HepG2 (cell line): ENCODE results near the gene ZNF512B. TPM values are rescaled to one million over a fixed set of nuclear protein-coding genes. Genes with fewer than 3 reads are reported as not detected.
A peak's percentile ranks its signal among the peaks of the same experiment; 100 is the strongest.

Source experiments
- ATAC-seq: fragments of 200-7000 bp; cut with Tn5 transposase; 3 replicates; pipeline ENCODE4 v1.9.1; 2020; ENCODE audit warnings: mild to moderate bottlenecking, moderate library complexity
- BruUV-seq: library from RNA; stranded (reverse); fragments of 400-500 nt; replicated peaks from 2 replicates; lab custom pipeline; 2021; lab: Mats Ljungman, UMichigan
- CTCF ChIA-PET: fragments of 300-600 bp; formaldehyde crosslinking; extraction: SDS; loops from one replicate; lab custom pipeline; 2021; ENCODE audit warnings: low total read pairs, inconsistent platforms, low intra/inter-chr PET ratio; lab: Yijun Ruan, JAX
- POLR2A ChIA-PET: fragments of 350-600 bp; sonication (Branson Sonifier 250); formaldehyde crosslinking; loops from one replicate; lab custom pipeline; 2020; ENCODE audit warnings: antibody characterized with exemption, inconsistent platforms; lab: Yijun Ruan, JAX
- DNase-seq: peaks from one replicate; pipeline ENCODE4 v3.0.0-alpha.2; 2015; ENCODE audit warnings: low spot score
- FAIRE-seq: peaks from 3 replicates; lab custom pipeline; 2011; peaks lifted over from hg19 to GRCh38; lab: Jason Lieb, UNC
- H2AFZ ChIP-seq: one replicate; pipeline ENCODE4 v1.6.1; 2011; ENCODE audit warnings: low read length, inconsistent platforms
- H3K27ac ChIP-seq: fragments of 300-600 bp; 3 replicates; pipeline ENCODE4 v1.8.0; 2011; ENCODE audit warnings: mixed run types, mild to moderate bottlenecking, mixed read lengths, low read length, inconsistent platforms; ENCODE audit not compliant: insufficient read depth; ENCODE audit errors: extremely low read length
- H3K27me3 ChIP-seq, 2 experiments: fragments of 200-600 bp in 1 of 2; 2 replicates in 1 of 2; 3 replicates in 1 of 2; pipeline versions ENCODE4 v1.6.0 to v1.8.0; 2011; ENCODE audit warnings: low read length in 2 of 2, mild to moderate bottlenecking in 2 of 2, moderate library complexity in 2 of 2, inconsistent platforms in 1 of 2; ENCODE audit not compliant: insufficient read depth in 2 of 2, control insufficient read depth in 1 of 2
- H3K36me3 ChIP-seq, 2 experiments: fragments of 200-600 bp in 1 of 2; replicated peaks in 1 of 2; 2 replicates in 1 of 2; 3 replicates in 1 of 2; pipeline versions ENCODE4 v1.5.1 to v1.8.0; 2011; ENCODE audit warnings: low read length in 2 of 2, inconsistent platforms in 1 of 2; ENCODE audit not compliant: insufficient read depth in 2 of 2, control insufficient read depth in 1 of 2
- H3K4me1 ChIP-seq: 2 replicates; pipeline ENCODE4 v1.5.1; 2012; ENCODE audit warnings: low read length, inconsistent platforms; ENCODE audit not compliant: insufficient read depth
- H3K4me2 ChIP-seq: 2 replicates; pipeline ENCODE4 v1.6.0; 2011; ENCODE audit warnings: low read depth, low read length, inconsistent platforms
- H3K4me3 ChIP-seq, 3 experiments: fragments of 200-600 bp in 1 of 3; sonication (generic), shearing (Covaris generic) in 1 of 3; replicated peaks in 1 of 3; 2 replicates each; pipeline ENCODE4 v1.5.1; 2011 to 2016; ENCODE audit warnings: low read length in 3 of 3, inconsistent platforms in 2 of 3, low read depth in 2 of 3, mild to moderate bottlenecking in 2 of 3, control low read depth in 1 of 3, mixed read lengths in 1 of 3; ENCODE audit not compliant: insufficient read depth in 1 of 3
- H3K79me2 ChIP-seq: one replicate; pipeline ENCODE4 v1.6.1; 2011; ENCODE audit warnings: low read length, inconsistent platforms; ENCODE audit not compliant: insufficient read depth
- H3K9ac ChIP-seq: 2 replicates; pipeline ENCODE4 v1.6.0; 2011; ENCODE audit warnings: mild to moderate bottlenecking, low read depth, low read length, inconsistent platforms; ENCODE audit not compliant: insufficient read depth
- H3K9me3 ChIP-seq: 2 replicates; pipeline ENCODE4 v1.5.1; 2012; ENCODE audit warnings: mild to moderate bottlenecking, low read length
- H4K20me1 ChIP-seq: 2 replicates; pipeline ENCODE4 v1.6.0; 2011; ENCODE audit warnings: inconsistent platforms, mild to moderate bottlenecking, low read length, moderate library complexity; ENCODE audit not compliant: insufficient read depth
- RBM22 ChIP-seq: fragments of 200-400 bp; formaldehyde crosslinking; optimal IDR thresholded peaks from 2 replicates; pipeline ENCODE3; 2017; ENCODE audit warnings: mild to moderate bottlenecking, low read length, moderate library complexity
- SIX1 ChIP-seq: sonication (generic); formaldehyde crosslinking; IDR thresholded peaks from 2 replicates; pipeline ENCODE4 v1.4.0; 2020; ENCODE audit warnings: missing genetic modification reagents, borderline replicate concordance
- TGIF2 ChIP-seq: IDR thresholded peaks from 2 replicates; pipeline ENCODE4 v1.6.1; 2016; ENCODE audit warnings: control low read depth, missing compliant biosample characterization
- ZNF589 ChIP-seq: sonication (generic); formaldehyde crosslinking; conservative IDR thresholded peaks from 2 replicates; pipeline ENCODE4 v1.8.0; 2022; ENCODE audit warnings: mild to moderate bottlenecking, moderate library complexity, missing genetic modification reagents
- WGBS: methylation state at CpG from one replicate; pipeline ENCODE4 v1.1.6; 2017; ENCODE audit warnings: low lambda C conversion rate; 5-methylcytosine and 5-hydroxymethylcytosine counted together
- in situ Hi-C: cut with HindIII; loops from 2 replicates; pipeline ENCODE4 v1.10.0; 2017; ENCODE audit warnings: low pct_unique_long_range_greater_than_20kb; ENCODE audit not compliant: extremely low pct_ligation_motif_present
- intact Hi-C: fragments of 100-400 bp; cut with micrococcal nuclease; formaldehyde crosslinking; loops from one replicate; pipeline ENCODE4 v1.10.0; 2022; ENCODE audit not compliant: unreplicated experiment
- polyA plus RNA-seq, 8 experiments: library from polyadenylated mRNA; depleted of rRNA in 3 of 8; stranded (reverse) in 7 of 8; unstranded in 1 of 8; fragments of >200 nt; fragmentation: Illumina TruSeq in 4 of 8; extraction: Trizol in 4 of 8; gene quantifications; 2 replicates each; pipeline versions ENCODE4 v1.2.1 to v1.2.3, GENCODE V29; 2011 to 2016; ENCODE audit warnings: low read depth in 4 of 8, missing spikeins in 1 of 8, mixed read lengths in 1 of 8; ENCODE audit not compliant: insufficient read depth in 1 of 8
- total RNA-seq, 5 experiments: library from RNA; depleted of rRNA; stranded (reverse); fragments of >200 nt; fragmentation: Illumina TruSeq; extraction: Trizol; gene quantifications; 2 replicates each; pipeline ENCODE4 v1.2.3, GENCODE V29; 2016; ENCODE audit warnings: low read depth in 1 of 5
- TF ChIP-seq, protein P1 (sequence below): sonication (generic); formaldehyde crosslinking; IDR thresholded peaks from 2 replicates; pipeline ENCODE4 v1.5.0; 2020; ENCODE audit warnings: mild to moderate bottlenecking, missing genetic modification reagents, moderate library complexity

Gene ZNF512B
- total and polyA plus RNA-seq, 2 of the 13 experiments (the other 11 are each of a cell fraction or from before 2014, with no cell fraction given), result 11.5 to 30.6 TPM

DNA sequence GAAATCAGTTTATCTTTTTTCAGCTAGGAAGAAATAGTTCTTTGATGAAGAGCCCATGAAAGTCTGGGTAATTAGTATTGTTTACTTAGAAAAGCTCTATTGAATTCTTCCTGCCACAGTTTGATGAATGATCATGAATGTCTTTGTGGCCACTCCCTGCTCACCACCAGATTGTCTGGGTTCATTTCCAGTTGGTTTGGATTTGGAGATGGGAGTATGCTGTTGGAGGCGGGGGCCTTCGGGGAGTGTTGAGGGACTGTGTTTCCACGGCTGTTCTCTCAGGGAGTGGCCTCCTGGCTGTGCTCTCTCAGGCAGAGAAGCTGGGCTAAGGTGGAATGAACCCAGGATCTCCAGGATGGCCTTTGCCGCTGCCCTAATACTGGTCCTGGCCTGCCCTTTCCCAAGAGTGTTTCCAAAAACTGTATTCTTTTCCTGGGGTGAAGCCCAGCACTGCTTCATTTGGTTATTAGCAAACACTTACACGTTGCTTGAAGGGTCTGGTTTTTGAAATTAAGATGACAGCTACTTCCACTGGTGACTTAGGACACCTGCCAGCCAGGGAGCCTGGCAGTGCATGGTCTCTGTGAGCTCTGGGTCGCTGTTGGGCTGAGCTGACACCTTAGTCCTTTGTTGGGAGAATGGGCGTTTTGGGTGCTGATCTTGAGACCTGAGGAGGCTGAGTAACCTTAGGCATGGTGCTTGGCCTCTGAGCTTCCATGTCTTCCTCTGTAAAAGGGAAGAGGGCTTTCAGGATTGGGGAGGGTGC lies 34.4 kb upstream of the ZNF512B start:
- FAIRE-seq, result no peak
- peaks cover 57 to 82% of the 10 kb centered on the region in 2 experiments for H3K36me3 ChIP-seq
- no peak overlapping the region for H3K27ac ChIP-seq
- ChIA-PET CTCF (no interaction called here), POLR2A (interaction anchor here (1.0 kb wide), 1 partner anchor 11 kb away, joined by 3 read pairs; no protein-coding TSS in a partner anchor)
- in situ Hi-C loops (no loop called here), intact Hi-C loops (no loop called here)
- no peak overlapping the region for H3K4me2 ChIP-seq
- no peaks in the 10 kb centered on the region for H4K20me1 ChIP-seq
- 97% methylated on average over 7 of the region's 7 CpGs for WGBS
- no peaks in the 10 kb centered on the region for H3K9me3 ChIP-seq
- peaks cover 9% of the 10 kb centered on the region for H3K79me2 ChIP-seq
- H3K4me3 ChIP-seq, result no peak overlapping the region
- no peaks in the 10 kb centered on the region for H3K27me3 ChIP-seq
- no peaks in the 10 kb centered on the region for H3K4me1 ChIP-seq
- DNase-seq, result no peak
- BruUV-seq, result TSS peak; percentile 36
- no peak overlapping the region for H3K9ac ChIP-seq
- no peak overlapping the region for H2AFZ ChIP-seq
- ATAC-seq, result no peak
- TF ChIP-seq, protein P1, sequence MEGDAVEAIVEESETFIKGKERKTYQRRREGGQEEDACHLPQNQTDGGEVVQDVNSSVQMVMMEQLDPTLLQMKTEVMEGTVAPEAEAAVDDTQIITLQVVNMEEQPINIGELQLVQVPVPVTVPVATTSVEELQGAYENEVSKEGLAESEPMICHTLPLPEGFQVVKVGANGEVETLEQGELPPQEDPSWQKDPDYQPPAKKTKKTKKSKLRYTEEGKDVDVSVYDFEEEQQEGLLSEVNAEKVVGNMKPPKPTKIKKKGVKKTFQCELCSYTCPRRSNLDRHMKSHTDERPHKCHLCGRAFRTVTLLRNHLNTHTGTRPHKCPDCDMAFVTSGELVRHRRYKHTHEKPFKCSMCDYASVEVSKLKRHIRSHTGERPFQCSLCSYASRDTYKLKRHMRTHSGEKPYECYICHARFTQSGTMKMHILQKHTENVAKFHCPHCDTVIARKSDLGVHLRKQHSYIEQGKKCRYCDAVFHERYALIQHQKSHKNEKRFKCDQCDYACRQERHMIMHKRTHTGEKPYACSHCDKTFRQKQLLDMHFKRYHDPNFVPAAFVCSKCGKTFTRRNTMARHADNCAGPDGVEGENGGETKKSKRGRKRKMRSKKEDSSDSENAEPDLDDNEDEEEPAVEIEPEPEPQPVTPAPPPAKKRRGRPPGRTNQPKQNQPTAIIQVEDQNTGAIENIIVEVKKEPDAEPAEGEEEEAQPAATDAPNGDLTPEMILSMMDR (CRISPR knock-in tag), result no peak
- peak; percentile 60 for TF ChIP-seq RBM22
- TF ChIP-seq ZNF589, result no peak
- TF ChIP-seq SIX1 (CRISPR knock-in tag), result no peak

DNA sequence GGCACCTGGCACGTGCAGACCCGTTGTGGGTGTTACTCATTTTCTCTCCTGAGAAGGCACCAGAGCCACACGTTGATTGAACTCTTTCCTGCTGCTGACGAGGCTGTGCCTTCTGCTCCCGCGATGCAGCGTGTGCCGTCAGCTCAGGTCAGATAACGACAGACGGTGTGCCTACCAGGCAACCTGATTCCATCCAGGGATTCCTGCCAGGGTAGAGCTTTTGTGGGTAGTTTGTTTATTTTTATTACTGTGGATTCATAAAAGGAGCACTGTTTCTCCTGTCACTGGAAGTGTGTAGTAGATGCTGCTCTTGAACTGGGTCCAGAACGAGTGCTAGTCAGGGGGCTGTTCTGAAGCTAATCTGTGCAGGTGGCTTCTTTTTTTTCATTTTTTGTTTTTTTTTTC lies 31.9 kb upstream of the ZNF512B start:
- Histone ChIP-seq H2AFZ (no peak overlapping the region), H3K36me3 (peaks cover 60 to 78% of the 10 kb centered on the region in 2 experiments), H3K4me1 (no peaks in the 10 kb centered on the region), H4K20me1 (no peaks in the 10 kb centered on the region), H3K9me3 (no peaks in the 10 kb centered on the region), H3K27ac (no peak overlapping the region), H3K27me3 (no peaks in the 10 kb centered on the region), H3K4me2 (no peak overlapping the region), H3K9ac (no peak overlapping the region), H3K79me2 (peaks cover under 1% of the 10 kb centered on the region), H3K4me3 (no peak overlapping the region)
- WGBS, result 93% methylated on average over 11 of the region's 11 CpGs
- intact Hi-C loops, result no loop called here
- FAIRE-seq, result no peak
- TF ChIP-seq TGIF2 (CRISPR knock-in tag) (no peak), RBM22 (peak; percentile 46)
- POLR2A ChIA-PET, result interaction anchor here (1.0 to 2.1 kb wide), 2 partner anchors 21 to 22 kb away, joined by 5 to 6 read pairs; partner anchors contain the start of gene PRPF6
- BruUV-seq, result no TSS peak
- DNase-seq, result no peak
- in situ Hi-C loops, result no loop called here
- no peak for ATAC-seq
- CTCF ChIA-PET, result no interaction called here
